Stimulated activated CD4-positive, alpha-beta T cell treated with anti-CD3 and anti-CD28 coated beads, Interleukin-15, amount 100 ng/mL, for 1 hour (primary cell): ENCODE measurements around the gene RARG.
"Not testable (repeated sequence)": the region's sequence is repeated elsewhere in the genome, so short reads cannot be mapped to it uniquely, and the experiment has no call there.

Experiments used
- DNase-seq, 2 donors: peaks; one replicate each; pipeline ENCODE4 v3.0.0-alpha.2; 2020; ENCODE audit warnings: low read depth in 1 of 2, low spot score in 1 of 2

The RARG gene

GRCh38 chr12:53211476-53212381, 20.3 kb downstream of the RARG start:
- DNase-seq = no peak

- no peak for DNase-seq
Observed at GRCh38 chr12:53210843-53211242, 21.2 kb downstream of the RARG start.

- no peak for DNase-seq
Observed at GRCh38 chr12:53208877-53209463, 23.0 kb downstream of the RARG start.

- DNase-seq = no peak
Observed at GRCh38 chr12:53208435-53208834, 23.6 kb downstream of the RARG start.

GRCh38 chr12:53207042-53207441, 25.0 kb downstream of the RARG start, which contains the start of gene ITGB7:
ITGB7 (minus strand) TSS chr12:53207251; CDS start chr12:53200443, 6,808 bp downstream.
- peak; percentile 32 to 55 for DNase-seq

GRCh38 chr12:53205747-53206419, 26.1 kb downstream of the RARG start:
- DNase-seq = no peak

- DNase-seq = no peak
Observed at GRCh38 chr12:53204351-53204750, 27.7 kb downstream of the RARG start.

GRCh38 chr12:53202316-53202715, 29.7 kb downstream of the RARG start:
- not testable (repeated sequence) for DNase-seq

- DNase-seq = no peak
Observed at GRCh38 chr12:53201639-53202038, 30.4 kb downstream of the RARG start.

GRCh38 chr12:53201177-53201541, 30.9 kb downstream of the RARG start:
- no peak for DNase-seq

GRCh38 chr12:53200458-53201176, 31.4 kb downstream of the RARG start:
- no peak for DNase-seq

- no peak for DNase-seq
Observed at GRCh38 chr12:53200107-53200457, 31.9 kb downstream of the RARG start.

GRCh38 chr12:53199700-53200099, 32.3 kb downstream of the RARG start:
- no peak for DNase-seq

GRCh38 chr12:53198486-53199110, 33.4 kb downstream of the RARG start:
- DNase-seq = no peak

- no peak for DNase-seq
Observed at GRCh38 chr12:53197011-53197640, 34.9 kb downstream of the RARG start.

- DNase-seq = no peak
Observed at GRCh38 chr12:53196486-53196885, 35.5 kb downstream of the RARG start.

- DNase-seq = no peak
Observed at GRCh38 chr12:53195516-53196420, 36.2 kb downstream of the RARG start.

- no peak for DNase-seq
Observed at GRCh38 chr12:53194973-53195372, 37.0 kb downstream of the RARG start.

- no peak for DNase-seq
Observed at GRCh38 chr12:53193985-53194716, 37.9 kb downstream of the RARG start.
